A549 (cell line): ENCODE data around the gene DNAH1.

ENCODE experiments used
- BCL3 ChIP-seq: fragments of >200 bp; sonication (Bioruptor Twin); formaldehyde crosslinking; IDR thresholded peaks from 3 replicates; pipeline ENCODE4 v1.6.1; 2016
- CEBPB ChIP-seq, 2 experiments: fragments of >200 bp in 1 of 2; sonication (Bioruptor Twin) in 1 of 2; formaldehyde crosslinking in 1 of 2; IDR thresholded peaks; 2 replicates each; pipeline ENCODE4 v1.6.1; 2012 to 2016
- CHD2 ChIP-seq: fragments of 150-350 bp; IDR thresholded peaks from 2 replicates; pipeline ENCODE4 v1.6.1; 2014; ENCODE audit warnings: low read length; ENCODE audit not compliant: partially characterized antibody
- CTCF ChIP-seq: fragments of >200 bp; sonication (Bioruptor Twin); formaldehyde crosslinking; IDR thresholded peaks from 3 replicates; pipeline ENCODE4 v1.5.1; 2016
- ELK1 ChIP-seq: fragments of 150-350 bp; IDR thresholded peaks from 2 replicates; pipeline ENCODE4 v1.6.1; 2014; ENCODE audit warnings: low read depth, mild to moderate bottlenecking, low read length
- JUN ChIP-seq, 2 experiments: fragments of >200 bp; sonication (Bioruptor Twin); formaldehyde crosslinking; IDR thresholded peaks; 2 replicates in 1 of 2; 3 replicates in 1 of 2; pipeline ENCODE4 v1.6.1; 2016 to 2017
- MAX ChIP-seq: IDR thresholded peaks from 2 replicates; pipeline ENCODE4 v1.6.1; 2012
- NFE2L2 ChIP-seq: fragments of 150-350 bp; conservative IDR thresholded peaks from 2 replicates; pipeline ENCODE4 v1.6.1; 2014; ENCODE audit warnings: low read length
- POLR2A ChIP-seq: IDR thresholded peaks from 2 replicates; pipeline ENCODE4 v1.6.1; 2012; ENCODE audit warnings: mild to moderate bottlenecking, low read length
- TP53 ChIP-seq: fragments of 250-450 bp; sonication (Bioruptor Pico); IDR thresholded peaks from 2 replicates; pipeline ENCODE4 v1.5.0; 2021; ENCODE audit warnings: mild to moderate bottlenecking, moderate library complexity

- TF ChIP-seq TP53 (CRISPR knock-in tag) (no peak), BCL3 (no peak), NFE2L2 (no peak), CEBPB (IDR thresholded peaks at IDR 0.05) (no peak), CTCF (no peak), POLR2A (no peak), CHD2 (no peak), ELK1 (no peak), JUN (IDR thresholded peaks at IDR 0.05) (no peak), MAX (no peak)
Observed at GRCh38 chr3:52438104-52438376, 121.9 kb downstream of the DNAH1 start.
